GM18951 (cell line): ENCODE results near the gene LCN6.

ENCODE experiments used
- POLR2A ChIP-seq: IDR thresholded peaks from 4 replicates; pipeline ENCODE4 v1.6.1; 2011; ENCODE audit warnings: mild to moderate bottlenecking; ENCODE audit not compliant: insufficient read length, insufficient read depth; ENCODE audit errors: extremely low read depth
- in situ Hi-C: fragments of 300-500 bp; cut with MboI; formaldehyde crosslinking; loops from one replicate; pipeline ENCODE4 v1.12.0; 2022; ENCODE audit warnings: low sequenced_read_pairs, mixed read lengths, inconsistent platforms; ENCODE audit not compliant: unreplicated experiment

Gene LCN6

GRCh38 chr9:136787690-136788400, 39.5 kb upstream of the LCN6 start:
- TF ChIP-seq POLR2A: no peak
- in situ Hi-C loops: loop anchor here (25.0 kb wide), 1 partner anchor 249 kb away; the partner anchor contains the start of genes ABCA2, FUT7 and NPDC1

GRCh38 chr9:136786983-136787382, 38.7 kb upstream of the LCN6 start:
- in situ Hi-C loops: loop anchor here (25.0 kb wide), 1 partner anchor 250 kb away; the partner anchor contains the start of genes ABCA2, FUT7 and NPDC1

- TF ChIP-seq POLR2A: no peak
- in situ Hi-C loops: loop anchor here (25.0 kb wide), 1 partner anchor 251 kb away; the partner anchor contains the start of genes ABCA2, FUT7 and NPDC1
Measured at GRCh38 chr9:136786451-136786850, 38.1 kb upstream of the LCN6 start.

- in situ Hi-C loops: loop anchor here (25.0 kb wide), 1 partner anchor 252 kb away; the partner anchor contains the start of genes ABCA2, FUT7 and NPDC1
Measured at GRCh38 chr9:136785565-136786355, 37.4 kb upstream of the LCN6 start.

- in situ Hi-C loops: loop anchor here (25.0 kb wide), 1 partner anchor 252 kb away; the partner anchor contains the start of genes ABCA2, FUT7 and NPDC1
- TF ChIP-seq POLR2A: no peak
Measured at GRCh38 chr9:136784997-136785361, 36.7 kb upstream of the LCN6 start.

GRCh38 chr9:136784249-136784996, 36.1 kb upstream of the LCN6 start:
- no peak for TF ChIP-seq POLR2A
- in situ Hi-C loops: loop anchor here (25.0 kb wide), 1 partner anchor 253 kb away; the partner anchor contains the start of genes ABCA2, FUT7 and NPDC1

- in situ Hi-C loops: loop anchor here (25.0 kb wide), 1 partner anchor 255 kb away; the partner anchor contains the start of genes ABCA2, FUT7 and NPDC1
- TF ChIP-seq POLR2A: no peak
Measured at GRCh38 chr9:136782452-136782851, 34.1 kb upstream of the LCN6 start.

- in situ Hi-C loops: loop anchor here (25.0 kb wide), 1 partner anchor 257 kb away; the partner anchor contains the start of genes ABCA2, FUT7 and NPDC1
- TF ChIP-seq POLR2A: no peak
Measured at GRCh38 chr9:136779808-136780207, 31.5 kb upstream of the LCN6 start.

- in situ Hi-C loops: loop anchor here (25.0 kb wide), 1 partner anchor 260 kb away; the partner anchor contains the start of genes ABCA2, FUT7 and NPDC1
Measured at GRCh38 chr9:136777359-136777758, 29.0 kb upstream of the LCN6 start.

GRCh38 chr9:136776947-136777346, 28.6 kb upstream of the LCN6 start:
- in situ Hi-C loops: loop anchor here (25.0 kb wide), 1 partner anchor 260 kb away; the partner anchor contains the start of genes ABCA2, FUT7 and NPDC1
- no peak for TF ChIP-seq POLR2A

More at GRCh38 chr9:136777359-136777758, 29.0 kb upstream of the LCN6 start:
- TF ChIP-seq POLR2A: no peak

GRCh38 chr9:136775191-136775590, 26.9 kb upstream of the LCN6 start:
- TF ChIP-seq POLR2A: no peak
- in situ Hi-C loops: loop anchor here (25.0 kb wide), 1 partner anchor 262 kb away; the partner anchor contains the start of genes ABCA2, FUT7 and NPDC1

GRCh38 chr9:136774416-136775045, 26.2 kb upstream of the LCN6 start:
- in situ Hi-C loops: loop anchor here (25.0 kb wide), 1 partner anchor 263 kb away; the partner anchor contains the start of genes ABCA2, FUT7 and NPDC1
- no peak for TF ChIP-seq POLR2A
